Endothelial cell (in vitro differentiated cells): ENCODE results near the gene ANKRD37. TPM values are rescaled to one million over a fixed set of nuclear protein-coding genes. Genes with fewer than 3 reads are reported as not detected.

ENCODE experiments used
- DNase-seq: peaks from one replicate; pipeline ENCODE4 v3.0.0; 2021; ENCODE audit warnings: low spot score
- H3K27ac Mint-ChIP-seq: one replicate; pipeline ENCODE4 v1.8.0; 2021; ENCODE audit warnings: mixed read lengths, inconsistent platforms; ENCODE audit not compliant: unreplicated experiment
- H3K27me3 Mint-ChIP-seq: one replicate; pipeline ENCODE4 v1.8.0; 2021; ENCODE audit warnings: mild to moderate bottlenecking, moderate library complexity, mixed read lengths, inconsistent platforms; ENCODE audit not compliant: unreplicated experiment
- H3K36me3 Mint-ChIP-seq: one replicate; pipeline ENCODE4 v1.8.0; 2021; ENCODE audit warnings: mild to moderate bottlenecking, low read depth, mixed read lengths, inconsistent platforms; ENCODE audit not compliant: unreplicated experiment
- H3K4me1 Mint-ChIP-seq: one replicate; pipeline ENCODE4 v1.8.0; 2021; ENCODE audit warnings: mild to moderate bottlenecking, mixed read lengths, inconsistent platforms; ENCODE audit not compliant: unreplicated experiment
- H3K4me3 Mint-ChIP-seq: one replicate; pipeline ENCODE4 v1.8.0; 2021; ENCODE audit warnings: mild to moderate bottlenecking, mixed read lengths, inconsistent platforms; ENCODE audit not compliant: unreplicated experiment
- H3K9me3 Mint-ChIP-seq: one replicate; pipeline ENCODE4 v1.8.0; 2021; ENCODE audit warnings: mixed read lengths, inconsistent platforms; ENCODE audit not compliant: unreplicated experiment
- total RNA-seq: library from RNA; stranded (reverse); fragmentation: NEBNext Ultra II Directional; extraction: Animal tissue kit (Norgen Biotek cat#: 25700); gene quantifications from one replicate; pipeline ENCODE4 v1.2.1, GENCODE V29; 2021; ENCODE audit not compliant: unreplicated experiment
- TF ChIP-seq, protein P1 (sequence below): fragments of 200-600 bp; sonication (generic); IDR thresholded peaks from one replicate; pipeline ENCODE4 v1.5.0; 2021; ENCODE audit warnings: antibody characterized with exemption; ENCODE audit not compliant: unreplicated experiment

ANKRD37 gene
- total RNA-seq, 1 donor from 2014 or later: 2.6 TPM

DNA sequence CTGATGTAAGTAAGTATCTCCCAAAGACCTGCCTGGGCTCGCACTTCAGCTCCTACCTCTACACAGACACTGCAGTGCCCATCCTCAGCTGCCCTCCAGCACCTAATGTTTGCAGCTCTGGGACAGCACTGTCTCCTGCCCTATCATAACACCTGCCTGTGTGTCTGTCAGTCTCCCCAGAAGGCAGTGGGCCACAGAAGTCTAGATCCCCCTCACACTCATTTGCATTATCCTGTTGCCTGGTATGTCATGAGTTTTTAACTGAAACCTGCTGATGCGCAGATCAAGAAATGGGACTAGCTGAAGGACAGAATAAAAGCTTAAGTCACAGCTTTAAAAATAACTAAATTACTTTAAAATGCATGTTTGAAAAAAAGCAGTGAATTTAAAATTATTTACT is 43.9 kb upstream of the ANKRD37 start:
- no peaks in the 10 kb centered on the region for H3K4me1 Mint-ChIP-seq
- H3K27ac Mint-ChIP-seq: no peak overlapping the region
- H3K4me3 Mint-ChIP-seq: peak overlapping the region; percentile 14
- no peaks in the 10 kb centered on the region for H3K27me3 Mint-ChIP-seq
- TF ChIP-seq, protein P1, sequence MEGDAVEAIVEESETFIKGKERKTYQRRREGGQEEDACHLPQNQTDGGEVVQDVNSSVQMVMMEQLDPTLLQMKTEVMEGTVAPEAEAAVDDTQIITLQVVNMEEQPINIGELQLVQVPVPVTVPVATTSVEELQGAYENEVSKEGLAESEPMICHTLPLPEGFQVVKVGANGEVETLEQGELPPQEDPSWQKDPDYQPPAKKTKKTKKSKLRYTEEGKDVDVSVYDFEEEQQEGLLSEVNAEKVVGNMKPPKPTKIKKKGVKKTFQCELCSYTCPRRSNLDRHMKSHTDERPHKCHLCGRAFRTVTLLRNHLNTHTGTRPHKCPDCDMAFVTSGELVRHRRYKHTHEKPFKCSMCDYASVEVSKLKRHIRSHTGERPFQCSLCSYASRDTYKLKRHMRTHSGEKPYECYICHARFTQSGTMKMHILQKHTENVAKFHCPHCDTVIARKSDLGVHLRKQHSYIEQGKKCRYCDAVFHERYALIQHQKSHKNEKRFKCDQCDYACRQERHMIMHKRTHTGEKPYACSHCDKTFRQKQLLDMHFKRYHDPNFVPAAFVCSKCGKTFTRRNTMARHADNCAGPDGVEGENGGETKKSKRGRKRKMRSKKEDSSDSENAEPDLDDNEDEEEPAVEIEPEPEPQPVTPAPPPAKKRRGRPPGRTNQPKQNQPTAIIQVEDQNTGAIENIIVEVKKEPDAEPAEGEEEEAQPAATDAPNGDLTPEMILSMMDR: no peak
- no peak for DNase-seq
- H3K36me3 Mint-ChIP-seq: peaks cover 41% of the 10 kb centered on the region
- no peaks in the 10 kb centered on the region for H3K9me3 Mint-ChIP-seq

DNA sequence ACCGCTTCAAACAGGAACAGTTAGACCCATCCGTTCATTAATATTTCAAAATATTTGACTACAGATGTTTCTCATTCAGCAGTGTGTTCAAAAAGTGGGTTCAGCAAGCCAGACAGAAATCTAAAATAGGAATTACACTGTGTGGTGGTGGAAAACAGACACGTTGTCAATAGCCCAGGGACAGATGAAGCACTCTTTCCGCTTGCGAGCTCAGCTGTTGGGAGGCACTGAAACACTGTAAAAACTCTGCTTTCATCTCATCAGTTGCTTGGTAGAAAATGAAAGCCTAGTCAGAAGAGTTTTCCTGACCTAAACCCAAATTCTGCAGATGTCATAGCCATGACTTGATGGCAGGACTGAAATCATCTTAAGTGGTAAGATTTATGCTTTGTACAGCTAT is 39.4 kb upstream of the ANKRD37 start:
- no peak for DNase-seq
- Mint-ChIP-seq H3K4me1 (no peaks in the 10 kb centered on the region), H3K27ac (no peak overlapping the region), H3K36me3 (peaks cover 17% of the 10 kb centered on the region), H3K4me3 (no peak overlapping the region), H3K9me3 (no peaks in the 10 kb centered on the region), H3K27me3 (peaks cover 5% of the 10 kb centered on the region)
- TF ChIP-seq, protein P1: no peak

DNA sequence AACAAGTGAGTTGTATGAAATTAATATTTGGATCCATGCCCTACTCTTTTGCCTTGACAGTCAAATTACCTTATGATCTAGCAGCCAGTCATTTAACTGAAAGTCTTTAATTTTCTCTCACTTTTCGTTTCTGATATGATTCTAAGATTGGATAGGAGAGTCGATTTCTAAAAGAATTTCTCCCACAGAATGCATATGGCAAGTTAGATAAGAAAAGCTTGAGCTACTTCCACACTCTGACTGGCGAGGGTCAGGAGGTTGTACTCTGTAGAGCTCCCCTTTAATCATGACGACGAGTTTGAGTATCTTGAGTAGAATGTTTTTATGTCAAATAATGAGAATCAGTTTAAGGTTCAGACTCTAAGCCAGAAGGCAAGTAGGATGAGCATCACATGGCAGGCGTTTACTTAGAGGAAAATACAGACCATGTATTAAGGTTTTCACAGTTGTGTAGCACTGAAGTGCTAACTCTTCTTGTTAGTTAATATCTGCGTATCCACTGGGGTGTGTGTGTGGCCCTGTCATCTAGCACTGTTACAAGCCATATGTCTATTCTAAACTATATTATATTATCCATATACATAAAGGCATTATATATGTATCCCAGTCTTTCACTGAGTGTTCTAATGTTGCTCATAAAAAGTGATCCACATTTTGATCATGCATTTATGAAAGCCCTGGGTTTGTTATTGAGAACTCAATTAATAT is 38.8 kb upstream of the ANKRD37 start:
- Mint-ChIP-seq H3K4me1 (no peaks in the 10 kb centered on the region), H3K4me3 (no peak overlapping the region), H3K9me3 (no peaks in the 10 kb centered on the region), H3K27ac (no peak overlapping the region), H3K27me3 (peaks cover 5% of the 10 kb centered on the region), H3K36me3 (peaks cover 10% of the 10 kb centered on the region)
- DNase-seq: no peak
- TF ChIP-seq, protein P1: no peak

DNA sequence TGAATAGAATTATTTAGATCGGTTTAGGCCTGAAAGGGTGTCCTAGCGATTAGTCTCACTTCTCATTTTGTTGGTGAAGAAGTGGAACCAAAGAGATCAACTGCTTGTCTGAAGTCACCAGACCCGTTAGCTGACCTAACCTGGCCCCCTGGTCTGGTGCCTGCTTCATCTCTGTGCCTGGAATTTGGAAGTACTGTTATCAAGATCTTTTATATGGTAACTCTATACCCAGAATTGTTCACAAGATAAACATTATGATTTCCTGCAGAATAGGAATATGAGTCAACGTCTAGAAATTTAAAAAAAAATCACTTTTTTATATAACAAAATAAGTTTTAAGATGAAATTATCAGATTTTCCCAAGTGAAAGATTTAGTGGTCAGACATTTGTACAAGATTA is 38.1 kb upstream of the ANKRD37 start:
- Mint-ChIP-seq H3K36me3 (peaks cover 6% of the 10 kb centered on the region), H3K27ac (no peak overlapping the region), H3K4me1 (no peaks in the 10 kb centered on the region), H3K27me3 (peaks cover 5% of the 10 kb centered on the region), H3K9me3 (no peaks in the 10 kb centered on the region), H3K4me3 (no peak overlapping the region)
- TF ChIP-seq, protein P1: no peak
- no peak for DNase-seq

DNA sequence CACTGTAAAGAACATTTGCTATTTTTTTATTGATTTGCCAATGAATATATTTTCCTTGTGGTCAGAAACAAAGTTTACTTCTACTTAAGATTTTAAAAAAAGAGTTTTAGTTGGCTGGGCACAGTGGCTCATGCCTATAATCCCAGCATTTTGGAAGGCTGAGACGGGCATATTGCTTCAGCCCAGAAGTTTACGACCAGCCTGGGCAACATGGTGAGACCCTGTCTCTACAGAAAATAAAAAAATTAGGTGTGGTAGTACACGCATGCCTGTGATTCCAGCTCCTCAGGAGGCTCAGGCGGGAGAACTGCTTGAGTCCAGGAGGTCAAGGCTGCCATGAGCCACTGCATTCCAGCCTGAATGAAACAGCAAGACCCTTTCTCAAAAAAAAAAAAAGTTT is 37.7 kb upstream of the ANKRD37 start:
- H3K9me3 Mint-ChIP-seq: no peaks in the 10 kb centered on the region
- no peak overlapping the region for H3K27ac Mint-ChIP-seq
- no peaks in the 10 kb centered on the region for H3K4me1 Mint-ChIP-seq
- H3K27me3 Mint-ChIP-seq: peaks cover 5% of the 10 kb centered on the region
- TF ChIP-seq, protein P1: no peak
- no peak overlapping the region for H3K4me3 Mint-ChIP-seq
- peaks cover 6% of the 10 kb centered on the region for H3K36me3 Mint-ChIP-seq
- no peak for DNase-seq
